DMS53 treated with DMSO at 0.1 percent for 48 hours (cell line): Measurements from ENCODE around the gene KRAS.

Source experiments
- DNase-seq: peaks from one replicate; lab custom pipeline; 2025; ENCODE audit not compliant: unreplicated experiment; lab: John Stamatoyannopoulos, UW

KRAS gene

DNA sequence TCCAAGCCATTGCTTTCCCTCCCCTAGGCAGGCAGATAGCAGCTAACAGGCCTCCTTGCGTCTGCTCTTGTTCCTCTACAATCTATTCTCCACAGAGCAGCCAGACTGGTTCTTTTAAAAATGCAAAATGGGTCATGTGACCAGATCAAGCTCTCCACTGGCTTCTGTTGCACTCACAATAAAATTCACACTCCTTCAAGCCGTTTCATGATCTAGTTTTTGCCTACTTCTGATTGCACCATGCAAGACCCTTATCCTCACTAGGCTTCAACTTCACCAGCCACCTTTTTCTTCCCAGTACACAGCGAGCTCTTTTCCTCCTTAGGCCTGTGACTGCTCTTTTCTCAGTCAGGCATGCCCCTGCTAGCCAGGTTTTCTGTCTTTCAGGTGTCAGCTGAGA lies 6.1 kb upstream of the KRAS start:
- peak; percentile 86 for DNase-seq

DNA sequence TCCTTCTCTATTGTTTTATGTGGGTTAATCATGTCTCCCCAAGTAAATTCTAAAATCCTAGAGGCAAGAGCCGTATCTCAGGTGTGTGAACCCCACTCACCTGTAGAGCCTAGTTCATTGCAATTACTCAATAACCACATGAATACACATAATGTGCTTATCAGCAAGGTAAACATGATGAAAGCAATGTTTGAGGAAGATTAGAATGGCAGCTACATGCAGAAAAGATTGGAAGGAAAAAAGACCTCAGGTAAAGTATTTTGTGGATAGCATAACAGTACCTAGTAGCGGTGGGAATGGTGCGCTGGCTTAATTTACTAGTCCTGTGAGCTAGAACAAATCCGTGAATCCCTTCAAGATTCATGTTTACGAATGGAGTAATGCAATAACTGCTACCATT lies 5.3 kb upstream of the KRAS start:
- peak; percentile 88 for DNase-seq

DNA sequence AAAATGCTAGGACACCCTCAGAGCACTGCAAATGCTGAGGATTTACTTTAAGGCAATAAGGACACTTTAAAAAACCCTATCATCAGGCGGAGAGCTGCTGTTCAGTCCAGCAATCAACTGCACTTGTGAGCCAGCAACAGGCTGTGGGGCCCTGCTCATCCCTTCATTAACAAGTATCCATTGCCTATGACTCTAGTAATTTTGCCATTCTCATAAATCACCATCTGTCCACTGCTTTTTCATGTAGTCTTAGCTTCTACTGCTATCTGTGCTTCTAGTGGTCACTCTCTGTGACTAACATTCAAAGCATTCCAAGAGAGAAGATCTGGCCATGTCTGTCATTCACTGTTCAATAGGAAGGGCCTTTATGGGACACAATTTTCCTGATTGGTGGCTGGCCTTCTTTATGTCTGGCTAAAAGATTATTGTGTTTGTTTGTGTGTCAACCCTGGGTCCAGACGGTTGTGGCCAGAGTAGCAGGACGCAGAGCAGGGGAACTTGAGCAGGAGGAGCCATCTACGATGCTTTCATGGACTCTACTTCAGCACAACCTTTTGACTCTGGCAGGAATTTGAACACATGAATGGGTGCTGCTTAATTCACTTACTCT lies 3.6 kb upstream of the KRAS start:
- no peak for DNase-seq

DNA sequence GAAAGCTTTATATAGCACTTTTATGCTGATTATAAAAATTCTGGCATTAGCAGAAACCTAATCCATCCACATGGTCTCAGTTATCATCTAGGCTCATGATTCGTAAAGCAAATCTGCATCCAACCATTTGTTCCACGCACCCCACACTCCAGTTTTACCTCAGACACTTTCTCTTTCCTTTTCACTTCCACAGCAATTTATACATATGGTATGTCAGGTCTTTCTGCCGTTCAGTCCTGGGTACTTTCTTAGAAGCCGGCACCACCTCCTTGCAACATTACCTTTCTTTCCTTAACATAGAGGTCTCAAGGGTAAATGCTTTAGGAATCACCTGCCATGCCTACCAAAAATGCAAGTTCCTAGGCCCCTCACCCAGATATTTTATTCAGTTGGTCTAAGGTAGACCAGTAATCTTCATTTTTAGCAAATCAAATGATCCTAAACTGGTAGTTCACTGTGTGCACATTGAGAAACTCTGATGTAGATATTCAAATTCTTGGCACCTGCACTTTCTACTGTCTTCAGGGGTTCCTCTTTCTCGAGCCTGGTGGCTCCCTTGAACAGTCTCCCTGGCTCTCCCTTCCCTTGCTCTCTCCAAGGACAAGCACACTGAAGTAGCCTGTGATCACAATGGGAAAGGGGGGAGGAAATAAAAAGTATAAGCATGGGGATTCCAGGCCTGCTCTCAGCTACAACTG lies 2.8 kb upstream of the KRAS start:
- no peak for DNase-seq

GRCh38 chr12:25252946-25253345 lies 2.2 kb upstream of the KRAS start:
- no peak for DNase-seq

- no peak for DNase-seq
Measured at GRCh38 chr12:25251769-25252168, 1.0 kb upstream of the KRAS start.

GRCh38 chr12:25249931-25250738 lies 594 bp downstream of the KRAS start:
- peak; percentile 98 for DNase-seq

DNA sequence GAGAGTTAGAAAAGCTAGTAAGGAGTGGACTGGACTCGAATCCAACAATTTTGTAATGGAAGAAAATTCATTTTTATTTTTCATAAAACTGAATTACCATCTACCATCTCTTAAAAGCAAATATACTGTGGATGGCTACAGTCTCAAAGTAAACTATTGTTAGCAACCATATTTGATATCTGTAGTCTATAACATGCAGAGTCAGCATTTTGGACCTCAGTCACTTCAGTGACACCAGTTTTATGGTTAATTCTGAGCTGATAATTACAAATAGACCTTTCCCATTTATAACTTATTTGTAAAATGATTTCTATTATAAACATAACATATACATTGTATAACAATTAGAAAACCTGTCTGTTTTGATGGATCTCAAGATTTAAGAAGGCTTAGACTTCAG lies 2.0 kb downstream of the KRAS start:
- DNase-seq: no peak

GRCh38 chr12:25248137-25248536 lies 2.6 kb downstream of the KRAS start:
- no peak for DNase-seq

GRCh38 chr12:25245491-25245890 lies 5.2 kb downstream of the KRAS start:
- DNase-seq: no peak

DNA sequence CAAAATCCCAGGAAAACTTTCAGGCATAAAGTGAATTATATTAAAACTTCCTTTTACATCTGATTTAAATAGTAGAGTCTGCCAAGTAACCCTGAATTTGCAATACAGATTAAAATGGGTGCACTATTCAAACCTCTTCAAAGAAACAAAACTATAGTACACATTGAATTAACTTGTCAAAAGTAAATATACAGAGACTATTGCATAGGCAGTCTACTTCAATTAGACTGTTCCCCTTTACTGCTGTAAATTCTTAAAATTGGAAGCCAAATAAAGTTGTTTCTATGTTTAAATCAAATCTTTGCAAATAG lies 7.1 kb downstream of the KRAS start:
- no peak for DNase-seq

DNA sequence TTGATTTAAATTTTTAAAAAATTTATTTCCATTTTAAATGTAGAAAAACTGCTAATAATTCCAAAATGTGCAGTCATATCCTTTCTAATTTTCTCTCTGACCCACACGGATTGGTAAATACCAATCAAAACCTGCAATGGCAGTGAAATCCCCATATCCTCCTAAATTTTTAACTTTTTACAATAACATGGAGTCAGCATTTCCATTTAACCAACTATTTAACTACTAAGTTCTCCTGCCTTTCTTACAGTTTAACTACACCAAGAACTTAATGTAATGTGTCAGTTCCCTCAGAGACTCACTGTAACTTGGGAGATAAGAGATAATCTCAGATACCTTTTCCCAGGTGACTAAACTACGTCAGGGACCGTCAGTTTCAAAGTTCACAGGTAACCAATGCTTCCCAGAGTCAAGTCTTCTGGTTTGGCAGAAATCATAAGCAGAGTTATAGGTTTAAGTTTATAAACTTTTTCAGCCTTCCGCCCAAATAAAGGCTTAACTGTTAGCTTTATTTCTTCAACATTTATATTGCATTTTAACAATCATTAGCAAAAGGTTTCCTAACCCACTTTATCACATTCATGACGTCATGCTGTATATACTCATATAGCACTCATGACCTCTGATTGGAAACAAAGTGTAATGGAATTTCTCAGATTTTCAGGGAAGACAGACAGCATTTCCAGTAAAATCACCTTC lies 7.6 kb downstream of the KRAS start:
- no peak for DNase-seq

DNA sequence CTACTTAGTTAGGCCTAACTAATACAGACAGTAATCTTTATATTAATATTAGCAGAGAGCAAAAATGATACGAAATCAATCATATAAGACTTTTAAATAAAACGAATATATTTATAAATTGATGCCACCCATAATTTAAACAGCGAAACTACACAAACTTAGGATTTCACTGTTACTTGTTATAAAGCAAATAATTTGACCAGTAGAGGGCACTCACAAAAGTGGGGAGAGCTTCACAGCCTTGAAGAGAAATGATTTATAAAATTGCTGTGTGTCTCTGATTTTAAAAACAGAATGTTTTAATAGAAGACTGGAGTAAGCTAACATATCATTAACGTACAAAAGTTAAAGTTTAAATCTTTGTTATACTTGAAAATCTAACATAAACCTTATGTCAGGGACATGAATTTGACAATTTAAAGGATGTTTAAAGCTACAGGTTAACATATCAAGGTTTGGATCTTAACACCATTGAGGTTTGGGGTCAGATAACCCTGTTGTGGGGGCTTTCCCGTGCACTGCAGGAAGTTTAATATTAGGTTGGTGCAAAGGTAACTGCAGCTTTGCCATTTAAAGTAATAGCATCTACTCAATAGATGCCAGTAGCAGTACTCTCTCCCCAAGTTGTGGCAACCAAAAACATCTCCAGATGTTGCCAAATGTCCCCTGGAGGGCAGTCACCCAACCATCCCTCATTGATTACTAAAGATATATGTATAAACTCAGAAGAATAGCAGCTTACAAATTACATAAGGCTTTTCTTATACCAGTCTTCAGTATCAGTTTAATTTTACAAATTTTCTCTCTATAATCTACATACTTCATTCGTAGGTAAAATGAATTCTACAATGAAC lies 9.3 kb downstream of the KRAS start:
- DNase-seq: peak; percentile 100

DNA sequence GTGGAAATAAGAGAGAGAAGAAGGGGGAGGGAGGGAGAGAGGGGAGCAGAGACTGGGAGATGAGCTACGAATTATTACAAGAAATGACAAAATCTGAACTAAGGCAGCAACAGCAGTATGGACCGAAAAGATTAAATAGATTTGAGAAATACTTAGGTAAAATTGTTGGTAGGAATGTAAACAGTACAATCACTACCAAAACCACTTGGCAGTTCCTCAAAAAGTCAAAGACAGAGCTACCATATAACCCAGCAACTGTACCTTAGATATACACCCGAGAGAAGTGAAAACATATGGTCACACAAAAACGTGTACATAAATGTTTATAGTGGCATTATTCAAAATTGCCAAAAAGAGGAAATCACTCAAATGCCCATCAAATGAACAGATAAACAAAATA lies 14.1 kb downstream of the KRAS start:
- no peak for DNase-seq

DNA sequence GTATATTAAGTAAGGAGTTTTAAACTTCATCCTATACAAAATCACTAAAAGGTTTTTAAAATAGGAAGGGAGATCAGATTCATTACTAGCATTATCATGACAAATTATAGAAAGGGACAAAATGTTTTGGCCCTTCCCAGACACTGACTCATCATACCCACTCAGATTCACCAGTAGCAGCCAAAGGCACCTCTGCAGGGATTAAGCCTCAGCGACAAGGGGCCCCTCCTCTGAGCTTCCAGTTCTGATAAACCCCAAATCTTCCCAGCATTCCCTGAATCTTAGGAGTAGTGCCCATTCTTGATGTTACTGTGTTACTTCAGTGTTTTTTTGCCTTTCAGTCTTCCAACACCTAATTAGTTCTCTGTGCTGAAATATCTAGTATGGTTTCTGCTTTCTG lies 14.5 kb downstream of the KRAS start:
- DNase-seq: no peak

DNA sequence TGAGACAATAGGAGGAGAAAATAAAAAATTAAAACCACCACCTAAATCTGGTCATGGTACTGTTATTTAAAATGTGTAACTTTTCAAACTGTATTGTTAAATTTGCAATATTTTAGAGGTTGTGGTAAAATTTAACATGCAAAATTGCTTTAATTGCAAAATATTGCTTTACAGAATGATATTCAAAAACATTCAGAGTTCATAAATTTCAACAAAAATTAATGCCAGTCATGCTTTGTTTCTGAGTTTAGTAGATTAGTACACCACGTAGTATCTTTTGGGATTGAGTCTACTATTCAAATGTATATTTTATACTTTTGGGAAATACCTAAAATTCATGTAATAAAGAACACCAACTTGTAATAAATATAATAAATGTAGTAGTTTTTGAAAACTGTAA lies 37.4 kb downstream of the KRAS start:
- no peak for DNase-seq

DNA sequence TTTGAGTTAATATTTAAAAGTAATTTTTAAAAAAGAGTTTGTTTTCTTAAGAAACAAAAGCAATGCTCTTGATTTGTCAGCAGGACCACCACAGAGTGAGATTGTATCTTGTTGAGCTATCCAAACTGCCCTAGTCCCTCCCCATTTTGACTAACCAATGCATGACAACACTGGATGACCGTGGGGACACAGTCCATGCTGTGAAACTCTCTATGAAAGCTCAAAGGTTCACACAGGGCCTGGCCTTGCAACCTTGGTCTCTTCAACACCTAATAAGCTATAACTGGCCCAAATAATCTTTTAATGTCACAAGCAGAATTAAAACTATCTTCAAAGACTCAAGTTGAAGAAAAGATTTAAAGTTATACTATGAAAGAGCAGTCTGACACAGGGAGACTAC lies 42.2 kb downstream of the KRAS start:
- DNase-seq: no peak

GRCh38 chr12:25207846-25208245 lies 42.9 kb downstream of the KRAS start:
- no peak for DNase-seq

GRCh38 chr12:25207411-25207810 lies 43.3 kb downstream of the KRAS start:
- no peak for DNase-seq

DNA sequence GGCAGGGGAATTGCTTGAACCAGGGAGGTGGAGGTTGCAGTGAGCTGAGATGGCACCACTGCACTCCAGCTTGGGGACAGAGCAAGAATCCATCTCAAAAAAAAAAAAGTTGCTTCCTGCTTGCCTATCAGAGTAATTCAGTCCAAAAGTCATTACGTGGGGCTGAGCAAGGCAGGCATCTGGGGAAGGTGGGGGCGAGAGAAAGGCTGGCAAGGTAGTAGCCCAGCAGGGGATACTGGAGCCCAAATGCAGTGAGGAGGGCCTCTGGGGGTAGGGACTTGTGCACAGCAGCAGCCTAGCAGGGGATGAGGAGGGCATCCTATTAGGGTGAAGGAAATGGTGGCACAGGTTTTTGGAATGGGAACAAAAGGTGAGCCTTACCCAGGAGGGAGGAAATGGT lies 48.6 kb downstream of the KRAS start:
- no peak for DNase-seq

DNA sequence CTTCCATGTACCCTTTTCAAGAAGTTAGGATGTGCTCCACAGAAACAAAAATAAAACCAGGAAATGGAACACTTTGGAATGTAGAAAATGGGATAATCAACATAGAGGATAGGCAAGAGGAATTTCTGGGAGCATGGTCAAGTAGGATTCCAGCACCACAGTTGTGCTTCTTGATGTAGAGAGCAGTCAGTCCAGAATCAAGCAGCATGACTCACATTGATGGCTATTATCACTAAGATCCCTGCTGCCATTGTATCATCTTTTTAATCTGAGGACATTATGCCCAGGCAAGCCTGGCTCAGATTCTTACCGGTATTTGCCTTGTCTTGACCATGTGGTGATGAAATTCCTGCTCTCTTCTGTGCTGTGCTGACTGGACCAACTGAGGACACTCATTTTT lies 50.0 kb downstream of the KRAS start:
- no peak for DNase-seq
